Hepatocyte (in vitro differentiated cells): Measurements from ENCODE around the gene ATP6V0A1.

Experiments
- CTCF ChIP-seq: fragments of 200-600 bp; sonication (generic); IDR thresholded peaks from 2 replicates; pipeline ENCODE4 v1.5.1; 2016; ENCODE audit warnings: antibody characterized with exemption, mild to moderate bottlenecking; ENCODE audit not compliant: poor library complexity
- EZH2 ChIP-seq: fragments of 200-600 bp; sonication (generic); IDR thresholded peaks from 2 replicates; pipeline ENCODE4 v1.6.1; 2016; ENCODE audit warnings: antibody characterized with exemption, mild to moderate bottlenecking, borderline replicate concordance

GRCh38 chr17:42566215-42566882, 107.7 kb downstream of the ATP6V0A1 start:
- TF ChIP-seq CTCF (no peak), EZH2 (no peak)
